GM21367 (cell line): ENCODE measurements around the gene PLEKHH2.

Experiments used
- ATAC-seq: cut with Tn5 transposase; IDR thresholded peaks from one replicate; pipeline ENCODE4 v1.9.1; 2021; ENCODE audit not compliant: unreplicated experiment

PLEKHH2 gene

DNA sequence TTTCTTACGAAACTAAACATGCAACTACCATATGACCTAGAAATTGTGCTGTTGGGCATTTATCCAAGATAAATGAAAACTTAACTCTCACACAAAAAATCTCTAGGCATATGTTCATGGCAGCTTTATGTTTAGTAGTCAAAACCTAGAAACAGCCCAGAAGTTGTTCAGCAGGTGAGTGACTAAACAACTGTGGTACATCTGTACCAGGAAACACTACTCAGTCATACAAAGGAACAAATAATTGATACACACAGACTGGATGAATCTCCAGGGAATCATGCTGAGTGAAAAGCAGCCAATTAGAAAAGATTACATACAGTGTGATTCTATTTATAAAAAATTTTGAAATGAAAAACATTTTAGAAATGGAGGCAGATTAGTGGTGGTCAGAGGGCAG, 166.1 kb downstream of the PLEKHH2 start:
- no peak for ATAC-seq

- ATAC-seq: no peak
These were observed 169.6 kb downstream of the PLEKHH2 start for GRCh38 chr2:43806719-43807031.

DNA sequence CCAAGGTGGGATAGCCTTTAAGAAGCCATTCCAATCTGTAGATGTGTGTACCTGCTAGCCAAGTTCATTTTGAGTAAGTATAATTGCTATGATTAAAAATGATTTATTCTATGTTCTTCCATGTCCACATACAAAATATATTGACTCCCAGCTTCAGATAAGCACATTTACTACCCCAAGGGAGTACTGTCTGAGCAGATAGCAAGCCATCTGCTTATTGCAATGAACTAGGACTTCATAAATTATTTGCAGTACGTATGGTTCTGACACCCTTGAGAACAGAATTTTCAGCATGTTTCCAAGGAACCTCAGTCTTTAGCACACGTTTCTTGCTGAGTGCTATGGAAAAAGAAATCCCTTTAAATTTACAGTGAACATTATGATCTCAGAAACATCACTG, 173.4 kb downstream of the PLEKHH2 start:
- ATAC-seq: no peak

GRCh38 chr2:43810888-43811287, 173.8 kb downstream of the PLEKHH2 start:
- ATAC-seq: no peak

- no peak for ATAC-seq
These were observed 174.9 kb downstream of the PLEKHH2 start for GRCh38 chr2:43812006-43812405.

DNA sequence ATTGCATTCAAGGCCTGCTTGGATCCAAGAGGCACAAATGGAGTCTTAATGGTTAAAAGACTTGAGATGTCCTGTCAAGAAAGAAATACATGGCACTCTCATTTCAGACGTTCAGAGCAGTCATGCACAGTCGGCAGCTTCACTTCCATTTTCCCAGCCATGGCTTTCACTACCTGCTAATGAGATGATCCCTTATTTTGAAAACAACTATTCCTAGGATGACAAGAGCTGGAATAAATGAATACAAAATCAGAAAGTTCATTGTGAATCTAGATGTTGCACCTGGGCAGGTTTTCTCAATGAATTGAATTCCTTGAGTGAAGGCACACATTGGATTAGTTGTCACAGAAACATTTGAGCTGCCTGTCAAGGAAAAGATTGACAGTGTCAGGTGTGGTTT, 175.9 kb downstream of the PLEKHH2 start:
- ATAC-seq: no peak

DNA sequence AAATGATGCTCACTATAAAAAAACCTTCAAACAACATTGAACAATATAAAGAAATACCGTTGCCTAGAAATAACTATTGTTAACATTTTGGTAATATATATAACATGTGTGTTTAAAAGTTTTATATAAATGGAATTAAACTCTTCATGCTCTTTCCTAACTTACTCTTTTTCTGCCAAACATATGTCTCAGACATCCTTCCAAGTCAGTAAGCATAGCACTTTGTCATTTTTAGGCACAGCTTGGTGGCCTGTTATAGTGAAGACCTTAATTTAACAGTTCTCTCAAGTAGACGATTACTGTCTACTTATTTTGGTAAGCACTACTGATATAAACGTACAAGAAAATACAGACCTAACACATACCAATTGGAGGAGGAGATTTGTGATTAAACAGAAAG, 177.7 kb downstream of the PLEKHH2 start:
- ATAC-seq: no peak
